Stimulated activated CD4-positive, alpha-beta T cell treated with anti-CD3 and anti-CD28 coated beads, Interleukin-2, amount 100 ng/mL, for 24 hours (primary cell): ENCODE measurements around the gene CAMK1D.
A peak's percentile ranks its signal among the peaks of the same experiment; 100 is the strongest.

ENCODE experiments used
- DNase-seq, 2 donors: peaks; one replicate each; pipeline ENCODE4 v3.0.0-alpha.2; 2020

The CAMK1D gene

GRCh38 chr10:12529976-12530375 lies 180.6 kb downstream of the CAMK1D start:
- no peak for DNase-seq

- DNase-seq, result no peak
Measured at GRCh38 chr10:12531305-12532220, 182.2 kb downstream of the CAMK1D start.

- no peak for DNase-seq
Measured at GRCh38 chr10:12533151-12533550, 183.8 kb downstream of the CAMK1D start.

GRCh38 chr10:12533723-12534122 lies 184.4 kb downstream of the CAMK1D start:
- DNase-seq, result no peak

- peak in 1 of 2 donors; percentile 15 for DNase-seq
Measured at GRCh38 chr10:12534824-12535223, 185.5 kb downstream of the CAMK1D start.

- DNase-seq, result no peak
Measured at GRCh38 chr10:12535656-12536055, 186.3 kb downstream of the CAMK1D start.

- DNase-seq, result no peak
Measured at GRCh38 chr10:12538491-12538995, 189.2 kb downstream of the CAMK1D start.

GRCh38 chr10:12539350-12540164 lies 190.2 kb downstream of the CAMK1D start:
- DNase-seq, result no peak

GRCh38 chr10:12540341-12540781 lies 191.0 kb downstream of the CAMK1D start:
- no peak for DNase-seq

GRCh38 chr10:12541446-12542067 lies 192.2 kb downstream of the CAMK1D start:
- DNase-seq, result no peak

- DNase-seq, result no peak
Measured at GRCh38 chr10:12542133-12542670, 192.9 kb downstream of the CAMK1D start.

- no peak for DNase-seq
Measured at GRCh38 chr10:12543589-12543988, 194.2 kb downstream of the CAMK1D start.

- peak in 1 of 2 donors; percentile 8 for DNase-seq
Measured at GRCh38 chr10:12546160-12546802, 196.9 kb downstream of the CAMK1D start.

GRCh38 chr10:12547301-12547771 lies 198.0 kb downstream of the CAMK1D start:
- no peak for DNase-seq

GRCh38 chr10:12549297-12549696 lies 199.9 kb downstream of the CAMK1D start:
- no peak for DNase-seq

GRCh38 chr10:12550994-12551393 lies 201.6 kb downstream of the CAMK1D start:
- DNase-seq, result no peak

- DNase-seq, result no peak
Measured at GRCh38 chr10:12556039-12556438, 206.7 kb downstream of the CAMK1D start.

GRCh38 chr10:12559578-12560178 lies 210.3 kb downstream of the CAMK1D start:
- no peak for DNase-seq

- no peak for DNase-seq
Measured at GRCh38 chr10:12561307-12561706, 212.0 kb downstream of the CAMK1D start.

GRCh38 chr10:12561720-12562119 lies 212.4 kb downstream of the CAMK1D start:
- no peak for DNase-seq

- no peak for DNase-seq
Measured at GRCh38 chr10:12563489-12563888, 214.1 kb downstream of the CAMK1D start.

GRCh38 chr10:12564173-12564572 lies 214.8 kb downstream of the CAMK1D start:
- DNase-seq, result no peak
